MM.1S (cell line): ENCODE data around the gene EWSR1.

Source experiments
- DNase-seq: peaks from one replicate; pipeline ENCODE4 v3.0.0-alpha.2; 2015
- H2AFZ ChIP-seq: fragments of 300-600 bp; sonication (generic); 2 replicates; pipeline ENCODE4 v1.6.0; 2016; ENCODE audit warnings: antibody characterized with exemption, low read length
- H3F3A ChIP-seq: fragments of 300-600 bp; sonication (generic); 2 replicates; pipeline ENCODE4 v1.6.1; 2016; ENCODE audit warnings: mild to moderate bottlenecking, antibody characterized with exemption, low read length, moderate library complexity, mixed read lengths; ENCODE audit not compliant: insufficient read depth
- H3K27ac ChIP-seq: fragments of 300-600 bp; sonication (generic); 2 replicates; pipeline ENCODE4 v1.5.1; 2016; ENCODE audit warnings: mild to moderate bottlenecking, low read length
- H3K27me3 ChIP-seq: fragments of 300-600 bp; sonication (generic); replicated peaks from 2 replicates; pipeline ENCODE4 v1.6.0; 2016; ENCODE audit warnings: low read length; ENCODE audit not compliant: insufficient read depth
- H3K36me3 ChIP-seq: fragments of 300-600 bp; sonication (generic); replicated peaks from 2 replicates; pipeline ENCODE4 v1.6.1; 2016; ENCODE audit warnings: mild to moderate bottlenecking, low read length, mixed read lengths; ENCODE audit not compliant: insufficient read depth
- H3K4me1 ChIP-seq: fragments of 300-600 bp; sonication (generic); 2 replicates; pipeline ENCODE4 v1.6.1; 2016; ENCODE audit warnings: low read length, mixed read lengths
- H3K4me2 ChIP-seq: fragments of 300-600 bp; sonication (generic); 2 replicates; pipeline ENCODE4 v1.6.0; 2016; ENCODE audit warnings: low read depth, low read length
- H3K4me3 ChIP-seq: fragments of 300-600 bp; sonication (generic); 2 replicates; pipeline ENCODE4 v1.5.1; 2016; ENCODE audit warnings: low read length, mixed read lengths
- H3K79me2 ChIP-seq: fragments of 300-600 bp; sonication (generic); 2 replicates; pipeline ENCODE4 v1.6.1; 2016; ENCODE audit warnings: mixed run types, low read length, mixed read lengths
- H3K9ac ChIP-seq: fragments of 300-600 bp; sonication (generic); 2 replicates; pipeline ENCODE4 v1.6.1; 2016; ENCODE audit warnings: low read length, mixed read lengths
- H3K9me2 ChIP-seq: fragments of 300-600 bp; sonication (generic); replicated peaks from 2 replicates; pipeline ENCODE4 v1.6.1; 2016; ENCODE audit warnings: mild to moderate bottlenecking, low read length, mixed read lengths; ENCODE audit not compliant: insufficient read depth
- H3K9me3 ChIP-seq: fragments of 300-600 bp; sonication (generic); replicated peaks from 2 replicates; pipeline ENCODE4 v1.6.1; 2016; ENCODE audit warnings: mild to moderate bottlenecking, low read length, mixed read lengths; ENCODE audit not compliant: insufficient read depth
- H4K20me1 ChIP-seq: fragments of 300-600 bp; sonication (generic); 2 replicates; pipeline ENCODE4 v1.6.1; 2016; ENCODE audit warnings: mild to moderate bottlenecking, low read length, moderate library complexity, mixed read lengths; ENCODE audit not compliant: insufficient read depth
- EZH2 ChIP-seq: fragments of 300-600 bp; sonication (generic); optimal IDR thresholded peaks from 2 replicates; pipeline ENCODE3; 2017; ENCODE audit warnings: low read depth, mild to moderate bottlenecking, antibody characterized with exemption, low read length, mixed read lengths
- EZH2phosphoT487 ChIP-seq: fragments of 300-600 bp; sonication (generic); IDR thresholded peaks from 2 replicates; pipeline ENCODE4 v1.6.1; 2018; ENCODE audit warnings: antibody characterized with exemption, low read length
- TF ChIP-seq, protein P1 (sequence below): fragments of 300-600 bp; sonication (generic); IDR thresholded peaks from 2 replicates; pipeline ENCODE4 v1.5.1; 2016; ENCODE audit warnings: antibody characterized with exemption, low read length, mixed read lengths

EWSR1 gene

DNA sequence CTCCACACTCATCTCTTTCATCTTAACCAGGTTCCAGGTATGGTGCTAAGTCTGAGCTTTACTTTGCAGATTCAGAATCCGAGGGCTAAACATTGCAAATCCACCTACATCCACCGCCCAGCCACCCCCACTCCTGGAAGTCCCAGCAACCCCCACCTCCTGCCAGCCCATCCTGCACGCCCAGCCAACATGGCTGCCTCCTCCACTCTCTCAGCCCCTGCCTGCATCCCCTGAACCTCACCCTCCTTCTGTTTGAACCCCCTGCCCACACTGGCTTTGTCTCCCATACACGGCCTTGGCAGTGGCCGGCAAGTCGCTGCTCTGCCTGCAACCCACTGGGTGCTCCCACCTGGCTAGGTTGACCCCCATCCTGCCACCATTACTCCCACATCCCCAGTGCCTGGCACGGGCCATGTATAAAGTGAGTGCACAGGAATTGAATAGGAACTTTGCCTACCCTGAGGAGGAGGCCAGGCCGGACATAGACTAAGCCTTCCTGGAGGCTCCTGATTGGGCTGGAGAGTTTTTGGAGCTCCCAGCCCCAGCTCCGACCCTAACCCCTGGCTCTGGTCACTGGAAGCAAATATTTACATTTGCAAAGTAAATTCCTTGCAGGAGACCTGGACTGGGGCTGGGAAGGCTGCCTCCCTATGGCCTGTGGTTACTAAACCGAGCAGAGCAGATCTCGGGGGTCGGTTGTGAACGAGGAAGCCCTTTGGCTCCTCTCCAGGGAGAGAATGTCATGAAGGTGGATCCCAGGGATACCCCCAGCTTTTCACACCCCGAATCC, 48.0 kb upstream of the EWSR1 start:
- Histone ChIP-seq H3K9me2 (no peaks in the 10 kb centered on the region), H3K9me3 (no peaks in the 10 kb centered on the region), H3F3A (no peaks in the 10 kb centered on the region), H4K20me1 (no peaks in the 10 kb centered on the region), H3K79me2 (no peaks in the 10 kb centered on the region), H3K4me1 (no peaks in the 10 kb centered on the region), H3K27me3 (no peaks in the 10 kb centered on the region), H3K9ac (no peak overlapping the region), H3K36me3 (no peaks in the 10 kb centered on the region), H3K4me2 (no peak overlapping the region), H3K27ac (no peak overlapping the region), H3K4me3 (no peak overlapping the region), H2AFZ (no peak overlapping the region)
- TF ChIP-seq EZH2phosphoT487 (no peak), EZH2 (no peak)
- TF ChIP-seq, protein P1, sequence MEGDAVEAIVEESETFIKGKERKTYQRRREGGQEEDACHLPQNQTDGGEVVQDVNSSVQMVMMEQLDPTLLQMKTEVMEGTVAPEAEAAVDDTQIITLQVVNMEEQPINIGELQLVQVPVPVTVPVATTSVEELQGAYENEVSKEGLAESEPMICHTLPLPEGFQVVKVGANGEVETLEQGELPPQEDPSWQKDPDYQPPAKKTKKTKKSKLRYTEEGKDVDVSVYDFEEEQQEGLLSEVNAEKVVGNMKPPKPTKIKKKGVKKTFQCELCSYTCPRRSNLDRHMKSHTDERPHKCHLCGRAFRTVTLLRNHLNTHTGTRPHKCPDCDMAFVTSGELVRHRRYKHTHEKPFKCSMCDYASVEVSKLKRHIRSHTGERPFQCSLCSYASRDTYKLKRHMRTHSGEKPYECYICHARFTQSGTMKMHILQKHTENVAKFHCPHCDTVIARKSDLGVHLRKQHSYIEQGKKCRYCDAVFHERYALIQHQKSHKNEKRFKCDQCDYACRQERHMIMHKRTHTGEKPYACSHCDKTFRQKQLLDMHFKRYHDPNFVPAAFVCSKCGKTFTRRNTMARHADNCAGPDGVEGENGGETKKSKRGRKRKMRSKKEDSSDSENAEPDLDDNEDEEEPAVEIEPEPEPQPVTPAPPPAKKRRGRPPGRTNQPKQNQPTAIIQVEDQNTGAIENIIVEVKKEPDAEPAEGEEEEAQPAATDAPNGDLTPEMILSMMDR = no peak
- DNase-seq = no peak

GRCh38 chr22:29224121-29224858, 43.8 kb upstream of the EWSR1 start:
- Histone ChIP-seq H4K20me1 (no peaks in the 10 kb centered on the region), H3K27ac (no peak overlapping the region)
- DNase-seq = no peak

GRCh38 chr22:29224859-29225410, 43.1 kb upstream of the EWSR1 start:
- H3K4me3 ChIP-seq = no peak overlapping the region
- no peaks in the 10 kb centered on the region for H3K4me1 ChIP-seq
- H3F3A ChIP-seq = no peaks in the 10 kb centered on the region
- no peaks in the 10 kb centered on the region for H3K36me3 ChIP-seq
- DNase-seq = no peak
- H3K9me2 ChIP-seq = no peaks in the 10 kb centered on the region
- H3K4me2 ChIP-seq = no peak overlapping the region
- TF ChIP-seq, protein P1 = no peak
- TF ChIP-seq EZH2phosphoT487 (no peak), EZH2 (no peak)
- H2AFZ ChIP-seq = no peak overlapping the region
- no peaks in the 10 kb centered on the region for H3K79me2 ChIP-seq
- H3K27ac ChIP-seq = no peak overlapping the region
- H3K9me3 ChIP-seq = no peaks in the 10 kb centered on the region
- H3K27me3 ChIP-seq = no peaks in the 10 kb centered on the region
- H3K9ac ChIP-seq = no peak overlapping the region
- no peaks in the 10 kb centered on the region for H4K20me1 ChIP-seq

More at GRCh38 chr22:29224121-29224858, 43.8 kb upstream of the EWSR1 start:
- TF ChIP-seq EZH2phosphoT487 (no peak), EZH2 (no peak)
- TF ChIP-seq, protein P1 = no peak
- Histone ChIP-seq H3K36me3 (no peaks in the 10 kb centered on the region), H3K9ac (no peak overlapping the region), H3F3A (no peaks in the 10 kb centered on the region), H3K9me2 (no peaks in the 10 kb centered on the region), H3K4me2 (no peak overlapping the region), H3K4me1 (no peaks in the 10 kb centered on the region), H3K79me2 (no peaks in the 10 kb centered on the region), H3K9me3 (no peaks in the 10 kb centered on the region), H3K27me3 (no peaks in the 10 kb centered on the region), H2AFZ (no peak overlapping the region), H3K4me3 (no peak overlapping the region)
